ENCODE data around the gene MYRF. TPM values are rescaled to one million over a fixed set of nuclear protein-coding genes. Genes with fewer than 3 reads are reported as not detected.

The MYRF gene
- total and polyA plus RNA-seq, 2 donors from 2014 or later = 6.0 to 36.3 TPM

DNA sequence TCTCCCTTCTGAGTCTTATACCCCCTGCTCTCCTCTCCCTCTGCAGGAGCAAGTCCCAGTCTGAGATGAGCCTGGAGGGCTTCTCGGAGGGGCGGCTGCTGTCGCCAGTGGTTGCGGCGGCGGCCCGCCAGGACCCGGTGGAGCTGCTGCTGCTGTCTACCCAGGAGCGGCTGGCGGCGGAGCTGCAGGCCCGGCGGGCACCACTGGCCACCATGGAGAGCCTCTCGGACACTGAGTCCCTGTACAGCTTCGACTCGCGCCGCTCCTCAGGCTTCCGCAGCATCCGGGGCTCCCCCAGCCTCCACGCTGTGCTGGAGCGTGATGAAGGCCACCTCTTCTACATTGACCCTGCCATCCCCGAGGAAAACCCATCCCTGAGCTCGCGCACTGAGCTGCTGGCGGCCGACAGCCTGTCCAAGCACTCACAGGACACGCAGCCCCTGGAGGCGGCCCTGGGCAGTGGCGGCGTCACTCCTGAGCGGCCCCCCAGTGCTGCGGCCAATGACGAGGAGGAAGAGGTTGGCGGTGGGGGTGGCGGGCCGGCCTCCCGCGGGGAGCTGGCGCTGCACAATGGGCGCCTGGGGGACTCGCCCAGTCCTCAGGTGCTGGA is 8.8 kb upstream of the MYRF start:
- TF ChIP-seq, protein P1, sequence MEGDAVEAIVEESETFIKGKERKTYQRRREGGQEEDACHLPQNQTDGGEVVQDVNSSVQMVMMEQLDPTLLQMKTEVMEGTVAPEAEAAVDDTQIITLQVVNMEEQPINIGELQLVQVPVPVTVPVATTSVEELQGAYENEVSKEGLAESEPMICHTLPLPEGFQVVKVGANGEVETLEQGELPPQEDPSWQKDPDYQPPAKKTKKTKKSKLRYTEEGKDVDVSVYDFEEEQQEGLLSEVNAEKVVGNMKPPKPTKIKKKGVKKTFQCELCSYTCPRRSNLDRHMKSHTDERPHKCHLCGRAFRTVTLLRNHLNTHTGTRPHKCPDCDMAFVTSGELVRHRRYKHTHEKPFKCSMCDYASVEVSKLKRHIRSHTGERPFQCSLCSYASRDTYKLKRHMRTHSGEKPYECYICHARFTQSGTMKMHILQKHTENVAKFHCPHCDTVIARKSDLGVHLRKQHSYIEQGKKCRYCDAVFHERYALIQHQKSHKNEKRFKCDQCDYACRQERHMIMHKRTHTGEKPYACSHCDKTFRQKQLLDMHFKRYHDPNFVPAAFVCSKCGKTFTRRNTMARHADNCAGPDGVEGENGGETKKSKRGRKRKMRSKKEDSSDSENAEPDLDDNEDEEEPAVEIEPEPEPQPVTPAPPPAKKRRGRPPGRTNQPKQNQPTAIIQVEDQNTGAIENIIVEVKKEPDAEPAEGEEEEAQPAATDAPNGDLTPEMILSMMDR (IDR thresholded peaks at IDR 0.05; ENCODE audit: borderline replicate concordance, extremely low read depth, insufficient read depth) = no peak
- Histone ChIP-seq H3K4me3 (ENCODE audit: low read length in 3 of 3) (no peak overlapping the region), H3K27ac (ENCODE audit: low read depth in 2 of 2, low read length in 2 of 2) (no peak overlapping the region), H3K9ac (ENCODE audit: low read length in 3 of 3) (no peak overlapping the region), H3K27me3 (ENCODE audit: control insufficient read depth, insufficient read depth, low read length) (no peaks in the 10 kb centered on the region), H3K36me3 (ENCODE audit: control insufficient read depth in 2 of 3, insufficient read depth in 3 of 3, low read length in 3 of 3) (peaks cover 0 to 3% (median 0%) of the 10 kb centered on the region in 3 donors), H3K9me3 (ENCODE audit: control insufficient read depth in 2 of 3, insufficient read depth in 1 of 3, low read length in 3 of 3) (no peaks in the 10 kb centered on the region), H3K4me1 (ENCODE audit: control insufficient read depth in 2 of 3, insufficient read depth in 2 of 3, low read depth in 1 of 3, low read length in 3 of 3) (peaks cover 0 to 5% (median 0%) of the 10 kb centered on the region in 3 donors)
- FAIRE-seq (no peak), DNase-seq (peak in 1 of 5 donors; percentile 72)
- intact Hi-C loops (cut with DNase I) = no loop called here

GRCh38 chr11:61744181-61744580 is 8.3 kb upstream of the MYRF start:
- TF ChIP-seq, protein P1 (IDR thresholded peaks at IDR 0.05; ENCODE audit: borderline replicate concordance, extremely low read depth, insufficient read depth) = no peak
- no peak for FAIRE-seq
- Histone ChIP-seq H3K9me3 (ENCODE audit: control insufficient read depth in 2 of 3, insufficient read depth in 1 of 3, low read length in 3 of 3) (no peaks in the 10 kb centered on the region), H3K4me3 (ENCODE audit: low read length in 3 of 3) (no peak overlapping the region), H3K27ac (ENCODE audit: low read depth in 2 of 2, low read length in 2 of 2) (no peak overlapping the region), H3K36me3 (ENCODE audit: control insufficient read depth in 2 of 3, insufficient read depth in 3 of 3, low read length in 3 of 3) (peaks cover 0 to 3% (median 0%) of the 10 kb centered on the region in 3 donors), H3K4me1 (ENCODE audit: control insufficient read depth in 2 of 3, insufficient read depth in 2 of 3, low read depth in 1 of 3, low read length in 3 of 3) (peaks cover 0 to 5% (median 1%) of the 10 kb centered on the region in 3 donors), H3K9ac (ENCODE audit: low read length in 3 of 3) (no peak overlapping the region), H3K27me3 (ENCODE audit: control insufficient read depth, insufficient read depth, low read length) (no peaks in the 10 kb centered on the region)
- intact Hi-C loops (cut with DNase I) = no loop called here
- DNase-seq = peak in 1 of 5 donors; percentile 73

DNA sequence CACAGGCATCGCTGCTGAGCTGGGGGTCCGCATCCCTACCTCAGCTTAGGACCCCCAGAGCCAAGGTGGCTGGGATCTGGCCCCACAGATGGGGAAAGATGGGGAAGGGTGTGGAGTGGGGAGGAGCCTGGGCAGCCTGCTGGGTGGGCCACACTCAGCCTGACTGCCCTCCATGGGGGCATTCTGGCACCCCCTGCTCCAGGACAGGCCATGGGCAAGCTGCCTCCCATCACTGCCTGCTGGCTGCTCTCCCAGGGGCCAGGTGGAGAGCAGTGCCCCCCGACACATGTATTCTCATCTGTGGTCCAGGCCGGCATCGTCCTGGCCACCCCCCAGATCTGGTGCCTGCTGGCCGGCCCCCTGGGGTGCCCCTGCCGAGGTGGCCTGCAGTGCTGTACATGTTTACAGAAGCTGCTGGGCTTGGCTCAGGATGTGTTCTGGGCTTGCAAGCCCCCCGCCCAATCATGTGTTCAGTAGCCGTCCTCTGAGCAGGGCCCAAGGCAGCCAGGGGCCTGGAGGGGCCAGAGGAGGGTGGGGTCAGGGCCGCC is 7.8 kb upstream of the MYRF start:
- TF ChIP-seq, protein P1 (IDR thresholded peaks at IDR 0.05; ENCODE audit: borderline replicate concordance, extremely low read depth, insufficient read depth) = no peak
- intact Hi-C loops (cut with DNase I) = no loop called here
- DNase-seq = peak in 1 of 5 donors; percentile 62
- no peaks in the 10 kb centered on the region for H3K27me3 ChIP-seq (ENCODE audit: control insufficient read depth, insufficient read depth, low read length)
- peaks cover 0 to 5% (median 3%) of the 10 kb centered on the region in 3 donors for H3K4me1 ChIP-seq (ENCODE audit: control insufficient read depth in 2 of 3, insufficient read depth in 2 of 3, low read depth in 1 of 3, low read length in 3 of 3)
- FAIRE-seq = no peak
- H3K4me3 ChIP-seq (ENCODE audit: low read length in 3 of 3) = no peak overlapping the region
- H3K36me3 ChIP-seq (ENCODE audit: control insufficient read depth in 2 of 3, insufficient read depth in 3 of 3, low read length in 3 of 3) = peaks cover 0 to 3% (median 0%) of the 10 kb centered on the region in 3 donors
- no peak overlapping the region for H3K27ac ChIP-seq (ENCODE audit: low read depth in 2 of 2, low read length in 2 of 2)
- H3K9me3 ChIP-seq (ENCODE audit: control insufficient read depth in 2 of 3, insufficient read depth in 1 of 3, low read length in 3 of 3) = no peaks in the 10 kb centered on the region
- H3K9ac ChIP-seq (ENCODE audit: low read length in 3 of 3) = no peak overlapping the region
